GM12878 (cell line): Measurements from ENCODE around the gene C15orf39. TPM values are rescaled to one million over a fixed set of nuclear protein-coding genes. Genes with fewer than 3 reads are reported as not detected.

Source experiments
- SMAD1 ChIP-seq: fragments of 450-650 bp; IDR thresholded peaks from 2 replicates; pipeline ENCODE4 v1.6.1; 2018; ENCODE audit warnings: mild to moderate bottlenecking, low read depth; ENCODE audit not compliant: partially characterized antibody
- SP1 ChIP-seq: IDR thresholded peaks from one replicate; pipeline ENCODE4 v1.6.1; 2011; ENCODE audit warnings: low read depth, low read length
- polyA plus RNA-seq, 11 experiments: library from polyadenylated mRNA; depleted of rRNA in 4 of 11; unstranded in 6 of 11; stranded (reverse) in 5 of 11; fragments of >200 nt; fragmentation: Nextera tagmentation in 4 of 11; fragmentation: Illumina TruSeq in 1 of 11; extraction: Ambion mirVana in 4 of 11; extraction: Trizol in 1 of 11; gene quantifications; 1 replicate in 1 of 11; 2 replicates in 10 of 11; pipeline versions ENCODE4 v1.2.1 to v1.2.3, GENCODE V29; 2011 to 2016; ENCODE audit warnings: inconsistent platforms in 2 of 11, missing spikeins in 2 of 11, low read depth in 1 of 11
- total RNA-seq, 4 experiments: library from RNA; depleted of rRNA in 3 of 4; stranded (reverse); fragments of >200 nt in 3 of 4; fragmentation: Illumina TruSeq in 1 of 4; extraction: Trizol in 1 of 4; gene quantifications; 2 replicates each; pipeline versions ENCODE4 v1.2.1 to v1.2.3, GENCODE V29; 2013 to 2021
- TF ChIP-seq, protein P1 (sequence below): IDR thresholded peaks from 2 replicates; pipeline ENCODE4 v1.6.1; 2012; ENCODE audit warnings: improper control_type of control experiment, low read depth, low read length; ENCODE audit not compliant: insufficient replicate concordance
- TF ChIP-seq, protein P2 (sequence below): fragments of 450-650 bp; IDR thresholded peaks from 2 replicates; pipeline ENCODE4 v1.6.1; 2016; ENCODE audit warnings: mild to moderate bottlenecking, moderate library complexity, borderline replicate concordance
- TF ChIP-seq, protein P3 (sequence below): fragments of 450-650 bp; IDR thresholded peaks from 2 replicates; pipeline ENCODE4 v1.6.1; 2017; ENCODE audit warnings: borderline replicate concordance
- TF ChIP-seq, protein P4 (sequence below): IDR thresholded peaks from 2 replicates; pipeline ENCODE4 v1.6.1; 2012; ENCODE audit warnings: low read depth, low read length, improper control_type of control experiment
- TF ChIP-seq, protein P5 (sequence below): IDR thresholded peaks from 2 replicates; pipeline ENCODE4 v1.6.1; 2012; ENCODE audit warnings: low read length, inconsistent platforms
- TF ChIP-seq, protein P6 (sequence below): fragments of 450-650 bp; IDR thresholded peaks from 2 replicates; pipeline ENCODE4 v1.6.1; 2017; ENCODE audit warnings: mild to moderate bottlenecking, low read depth, inconsistent platforms; ENCODE audit not compliant: poor library complexity, severe bottlenecking
- TF ChIP-seq, protein P7 (sequence below): IDR thresholded peaks from 2 replicates; pipeline ENCODE4 v1.6.1; 2012; ENCODE audit warnings: mild to moderate bottlenecking, low read depth, low read length

Gene C15orf39
- total and polyA plus RNA-seq, 10 of the 15 experiments (the other 5 are each of a cell fraction or from before 2014, with no cell fraction given): 2.3 to 139 (median 33.0) TPM

DNA sequence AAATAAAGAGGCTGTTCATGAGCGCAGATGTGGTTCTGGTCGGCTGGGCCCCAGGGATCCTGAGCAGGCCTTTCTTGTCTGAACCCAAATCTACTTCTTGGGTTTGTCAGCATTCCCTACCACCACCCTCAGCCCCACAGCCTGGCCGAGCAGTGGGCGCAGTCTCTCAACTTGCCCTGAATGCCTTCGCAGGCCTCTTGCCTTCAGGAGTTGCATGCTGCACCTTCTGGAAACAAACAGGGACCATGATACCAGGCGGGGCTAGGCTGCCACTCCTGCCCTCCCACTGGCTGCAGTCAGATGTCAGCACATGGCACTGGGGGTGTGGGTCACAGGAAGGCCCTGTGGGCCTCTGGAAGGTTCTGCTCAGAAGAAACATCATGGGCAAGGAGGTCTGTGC is 13.2 kb upstream of the C15orf39 start (continued):
- TF ChIP-seq, protein P1, sequence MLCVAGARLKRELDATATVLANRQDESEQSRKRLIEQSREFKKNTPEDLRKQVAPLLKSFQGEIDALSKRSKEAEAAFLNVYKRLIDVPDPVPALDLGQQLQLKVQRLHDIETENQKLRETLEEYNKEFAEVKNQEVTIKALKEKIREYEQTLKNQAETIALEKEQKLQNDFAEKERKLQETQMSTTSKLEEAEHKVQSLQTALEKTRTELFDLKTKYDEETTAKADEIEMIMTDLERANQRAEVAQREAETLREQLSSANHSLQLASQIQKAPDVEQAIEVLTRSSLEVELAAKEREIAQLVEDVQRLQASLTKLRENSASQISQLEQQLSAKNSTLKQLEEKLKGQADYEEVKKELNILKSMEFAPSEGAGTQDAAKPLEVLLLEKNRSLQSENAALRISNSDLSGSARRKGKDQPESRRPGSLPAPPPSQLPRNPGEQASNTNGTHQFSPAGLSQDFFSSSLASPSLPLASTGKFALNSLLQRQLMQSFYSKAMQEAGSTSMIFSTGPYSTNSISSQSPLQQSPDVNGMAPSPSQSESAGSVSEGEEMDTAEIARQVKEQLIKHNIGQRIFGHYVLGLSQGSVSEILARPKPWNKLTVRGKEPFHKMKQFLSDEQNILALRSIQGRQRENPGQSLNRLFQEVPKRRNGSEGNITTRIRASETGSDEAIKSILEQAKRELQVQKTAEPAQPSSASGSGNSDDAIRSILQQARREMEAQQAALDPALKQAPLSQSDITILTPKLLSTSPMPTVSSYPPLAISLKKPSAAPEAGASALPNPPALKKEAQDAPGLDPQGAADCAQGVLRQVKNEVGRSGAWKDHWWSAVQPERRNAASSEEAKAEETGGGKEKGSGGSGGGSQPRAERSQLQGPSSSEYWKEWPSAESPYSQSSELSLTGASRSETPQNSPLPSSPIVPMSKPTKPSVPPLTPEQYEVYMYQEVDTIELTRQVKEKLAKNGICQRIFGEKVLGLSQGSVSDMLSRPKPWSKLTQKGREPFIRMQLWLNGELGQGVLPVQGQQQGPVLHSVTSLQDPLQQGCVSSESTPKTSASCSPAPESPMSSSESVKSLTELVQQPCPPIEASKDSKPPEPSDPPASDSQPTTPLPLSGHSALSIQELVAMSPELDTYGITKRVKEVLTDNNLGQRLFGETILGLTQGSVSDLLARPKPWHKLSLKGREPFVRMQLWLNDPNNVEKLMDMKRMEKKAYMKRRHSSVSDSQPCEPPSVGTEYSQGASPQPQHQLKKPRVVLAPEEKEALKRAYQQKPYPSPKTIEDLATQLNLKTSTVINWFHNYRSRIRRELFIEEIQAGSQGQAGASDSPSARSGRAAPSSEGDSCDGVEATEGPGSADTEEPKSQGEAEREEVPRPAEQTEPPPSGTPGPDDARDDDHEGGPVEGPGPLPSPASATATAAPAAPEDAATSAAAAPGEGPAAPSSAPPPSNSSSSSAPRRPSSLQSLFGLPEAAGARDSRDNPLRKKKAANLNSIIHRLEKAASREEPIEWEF: no peak
- TF ChIP-seq SP1: no peak
- TF ChIP-seq, protein P2, sequence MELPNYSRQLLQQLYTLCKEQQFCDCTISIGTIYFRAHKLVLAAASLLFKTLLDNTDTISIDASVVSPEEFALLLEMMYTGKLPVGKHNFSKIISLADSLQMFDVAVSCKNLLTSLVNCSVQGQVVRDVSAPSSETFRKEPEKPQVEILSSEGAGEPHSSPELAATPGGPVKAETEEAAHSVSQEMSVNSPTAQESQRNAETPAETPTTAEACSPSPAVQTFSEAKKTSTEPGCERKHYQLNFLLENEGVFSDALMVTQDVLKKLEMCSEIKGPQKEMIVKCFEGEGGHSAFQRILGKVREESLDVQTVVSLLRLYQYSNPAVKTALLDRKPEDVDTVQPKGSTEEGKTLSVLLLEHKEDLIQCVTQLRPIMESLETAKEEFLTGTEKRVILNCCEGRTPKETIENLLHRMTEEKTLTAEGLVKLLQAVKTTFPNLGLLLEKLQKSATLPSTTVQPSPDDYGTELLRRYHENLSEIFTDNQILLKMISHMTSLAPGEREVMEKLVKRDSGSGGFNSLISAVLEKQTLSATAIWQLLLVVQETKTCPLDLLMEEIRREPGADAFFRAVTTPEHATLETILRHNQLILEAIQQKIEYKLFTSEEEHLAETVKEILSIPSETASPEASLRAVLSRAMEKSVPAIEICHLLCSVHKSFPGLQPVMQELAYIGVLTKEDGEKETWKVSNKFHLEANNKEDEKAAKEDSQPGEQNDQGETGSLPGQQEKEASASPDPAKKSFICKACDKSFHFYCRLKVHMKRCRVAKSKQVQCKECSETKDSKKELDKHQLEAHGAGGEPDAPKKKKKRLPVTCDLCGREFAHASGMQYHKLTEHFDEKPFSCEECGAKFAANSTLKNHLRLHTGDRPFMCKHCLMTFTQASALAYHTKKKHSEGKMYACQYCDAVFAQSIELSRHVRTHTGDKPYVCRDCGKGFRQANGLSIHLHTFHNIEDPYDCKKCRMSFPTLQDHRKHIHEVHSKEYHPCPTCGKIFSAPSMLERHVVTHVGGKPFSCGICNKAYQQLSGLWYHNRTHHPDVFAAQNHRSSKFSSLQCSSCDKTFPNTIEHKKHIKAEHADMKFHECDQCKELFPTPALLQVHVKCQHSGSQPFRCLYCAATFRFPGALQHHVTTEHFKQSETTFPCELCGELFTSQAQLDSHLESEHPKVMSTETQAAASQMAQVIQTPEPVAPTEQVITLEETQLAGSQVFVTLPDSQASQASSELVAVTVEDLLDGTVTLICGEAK: no peak
- TF ChIP-seq, protein P3, sequence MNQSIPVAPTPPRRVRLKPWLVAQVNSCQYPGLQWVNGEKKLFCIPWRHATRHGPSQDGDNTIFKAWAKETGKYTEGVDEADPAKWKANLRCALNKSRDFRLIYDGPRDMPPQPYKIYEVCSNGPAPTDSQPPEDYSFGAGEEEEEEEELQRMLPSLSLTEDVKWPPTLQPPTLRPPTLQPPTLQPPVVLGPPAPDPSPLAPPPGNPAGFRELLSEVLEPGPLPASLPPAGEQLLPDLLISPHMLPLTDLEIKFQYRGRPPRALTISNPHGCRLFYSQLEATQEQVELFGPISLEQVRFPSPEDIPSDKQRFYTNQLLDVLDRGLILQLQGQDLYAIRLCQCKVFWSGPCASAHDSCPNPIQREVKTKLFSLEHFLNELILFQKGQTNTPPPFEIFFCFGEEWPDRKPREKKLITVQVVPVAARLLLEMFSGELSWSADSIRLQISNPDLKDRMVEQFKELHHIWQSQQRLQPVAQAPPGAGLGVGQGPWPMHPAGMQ: no peak
- TF ChIP-seq, protein P4, sequence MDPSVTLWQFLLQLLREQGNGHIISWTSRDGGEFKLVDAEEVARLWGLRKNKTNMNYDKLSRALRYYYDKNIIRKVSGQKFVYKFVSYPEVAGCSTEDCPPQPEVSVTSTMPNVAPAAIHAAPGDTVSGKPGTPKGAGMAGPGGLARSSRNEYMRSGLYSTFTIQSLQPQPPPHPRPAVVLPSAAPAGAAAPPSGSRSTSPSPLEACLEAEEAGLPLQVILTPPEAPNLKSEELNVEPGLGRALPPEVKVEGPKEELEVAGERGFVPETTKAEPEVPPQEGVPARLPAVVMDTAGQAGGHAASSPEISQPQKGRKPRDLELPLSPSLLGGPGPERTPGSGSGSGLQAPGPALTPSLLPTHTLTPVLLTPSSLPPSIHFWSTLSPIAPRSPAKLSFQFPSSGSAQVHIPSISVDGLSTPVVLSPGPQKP: no peak
- TF ChIP-seq, protein P5, sequence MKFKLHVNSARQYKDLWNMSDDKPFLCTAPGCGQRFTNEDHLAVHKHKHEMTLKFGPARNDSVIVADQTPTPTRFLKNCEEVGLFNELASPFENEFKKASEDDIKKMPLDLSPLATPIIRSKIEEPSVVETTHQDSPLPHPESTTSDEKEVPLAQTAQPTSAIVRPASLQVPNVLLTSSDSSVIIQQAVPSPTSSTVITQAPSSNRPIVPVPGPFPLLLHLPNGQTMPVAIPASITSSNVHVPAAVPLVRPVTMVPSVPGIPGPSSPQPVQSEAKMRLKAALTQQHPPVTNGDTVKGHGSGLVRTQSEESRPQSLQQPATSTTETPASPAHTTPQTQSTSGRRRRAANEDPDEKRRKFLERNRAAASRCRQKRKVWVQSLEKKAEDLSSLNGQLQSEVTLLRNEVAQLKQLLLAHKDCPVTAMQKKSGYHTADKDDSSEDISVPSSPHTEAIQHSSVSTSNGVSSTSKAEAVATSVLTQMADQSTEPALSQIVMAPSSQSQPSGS: no peak
- TF ChIP-seq, protein P6, sequence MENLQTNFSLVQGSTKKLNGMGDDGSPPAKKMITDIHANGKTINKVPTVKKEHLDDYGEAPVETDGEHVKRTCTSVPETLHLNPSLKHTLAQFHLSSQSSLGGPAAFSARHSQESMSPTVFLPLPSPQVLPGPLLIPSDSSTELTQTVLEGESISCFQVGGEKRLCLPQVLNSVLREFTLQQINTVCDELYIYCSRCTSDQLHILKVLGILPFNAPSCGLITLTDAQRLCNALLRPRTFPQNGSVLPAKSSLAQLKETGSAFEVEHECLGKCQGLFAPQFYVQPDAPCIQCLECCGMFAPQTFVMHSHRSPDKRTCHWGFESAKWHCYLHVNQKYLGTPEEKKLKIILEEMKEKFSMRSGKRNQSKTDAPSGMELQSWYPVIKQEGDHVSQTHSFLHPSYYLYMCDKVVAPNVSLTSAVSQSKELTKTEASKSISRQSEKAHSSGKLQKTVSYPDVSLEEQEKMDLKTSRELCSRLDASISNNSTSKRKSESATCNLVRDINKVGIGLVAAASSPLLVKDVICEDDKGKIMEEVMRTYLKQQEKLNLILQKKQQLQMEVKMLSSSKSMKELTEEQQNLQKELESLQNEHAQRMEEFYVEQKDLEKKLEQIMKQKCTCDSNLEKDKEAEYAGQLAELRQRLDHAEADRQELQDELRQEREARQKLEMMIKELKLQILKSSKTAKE: no peak
- no peak for TF ChIP-seq SMAD1
- TF ChIP-seq, protein P7, sequence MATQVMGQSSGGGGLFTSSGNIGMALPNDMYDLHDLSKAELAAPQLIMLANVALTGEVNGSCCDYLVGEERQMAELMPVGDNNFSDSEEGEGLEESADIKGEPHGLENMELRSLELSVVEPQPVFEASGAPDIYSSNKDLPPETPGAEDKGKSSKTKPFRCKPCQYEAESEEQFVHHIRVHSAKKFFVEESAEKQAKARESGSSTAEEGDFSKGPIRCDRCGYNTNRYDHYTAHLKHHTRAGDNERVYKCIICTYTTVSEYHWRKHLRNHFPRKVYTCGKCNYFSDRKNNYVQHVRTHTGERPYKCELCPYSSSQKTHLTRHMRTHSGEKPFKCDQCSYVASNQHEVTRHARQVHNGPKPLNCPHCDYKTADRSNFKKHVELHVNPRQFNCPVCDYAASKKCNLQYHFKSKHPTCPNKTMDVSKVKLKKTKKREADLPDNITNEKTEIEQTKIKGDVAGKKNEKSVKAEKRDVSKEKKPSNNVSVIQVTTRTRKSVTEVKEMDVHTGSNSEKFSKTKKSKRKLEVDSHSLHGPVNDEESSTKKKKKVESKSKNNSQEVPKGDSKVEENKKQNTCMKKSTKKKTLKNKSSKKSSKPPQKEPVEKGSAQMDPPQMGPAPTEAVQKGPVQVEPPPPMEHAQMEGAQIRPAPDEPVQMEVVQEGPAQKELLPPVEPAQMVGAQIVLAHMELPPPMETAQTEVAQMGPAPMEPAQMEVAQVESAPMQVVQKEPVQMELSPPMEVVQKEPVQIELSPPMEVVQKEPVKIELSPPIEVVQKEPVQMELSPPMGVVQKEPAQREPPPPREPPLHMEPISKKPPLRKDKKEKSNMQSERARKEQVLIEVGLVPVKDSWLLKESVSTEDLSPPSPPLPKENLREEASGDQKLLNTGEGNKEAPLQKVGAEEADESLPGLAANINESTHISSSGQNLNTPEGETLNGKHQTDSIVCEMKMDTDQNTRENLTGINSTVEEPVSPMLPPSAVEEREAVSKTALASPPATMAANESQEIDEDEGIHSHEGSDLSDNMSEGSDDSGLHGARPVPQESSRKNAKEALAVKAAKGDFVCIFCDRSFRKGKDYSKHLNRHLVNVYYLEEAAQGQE: no peak
